IMR-90 (cell line): ENCODE data around the gene MAPK10. TPM values are rescaled to one million over a fixed set of nuclear protein-coding genes. Genes with fewer than 3 reads are reported as not detected.

ENCODE experiments used
- ATAC-seq: fragments of 200-7000 bp; cut with Tn5 transposase; 2 replicates; pipeline ENCODE4 v1.9.1; 2020; ENCODE audit warnings: low read depth, mild to moderate bottlenecking, moderate library complexity
- BruUV-seq: library from RNA; stranded (reverse); fragments of 400-500 nt; replicated peaks from 2 replicates; lab custom pipeline; 2021; lab: Mats Ljungman, UMichigan
- CTCF ChIA-PET: fragments of 300-600 bp; formaldehyde crosslinking; extraction: SDS; loops from one replicate; lab custom pipeline; 2021; ENCODE audit warnings: antibody characterized with exemption; lab: Yijun Ruan, JAX
- POLR2A ChIA-PET: fragments of 300-600 bp; sonication (Branson Sonifier 250); formaldehyde crosslinking; loops from one replicate; lab custom pipeline; 2022; ENCODE audit warnings: antibody characterized with exemption; ENCODE audit not compliant: unreplicated experiment; lab: Charles Lee
- DNase-seq: peaks from one replicate; pipeline ENCODE4 v3.0.0; 2013
- H2AFZ ChIP-seq: replicated peaks from 2 replicates; pipeline ENCODE3; 2013; ENCODE audit warnings: low read length, mild to moderate bottlenecking; ENCODE audit not compliant: poor library complexity
- H2AK5ac ChIP-seq: 2 replicates; pipeline ENCODE4 v1.6.1; 2013; ENCODE audit warnings: low read depth, low read length, inconsistent platforms
- H2AK9ac ChIP-seq: replicated peaks from 2 replicates; pipeline ENCODE3; 2013; ENCODE audit warnings: mild to moderate bottlenecking, low read depth, low read length, moderate library complexity; ENCODE audit not compliant: poor library complexity
- H2BK120ac ChIP-seq: 2 replicates; pipeline ENCODE4 v1.6.1; 2013; ENCODE audit warnings: low read depth, low read length, inconsistent platforms
- H2BK15ac ChIP-seq: 3 replicates; pipeline ENCODE4 v1.6.1; 2013; ENCODE audit warnings: low read depth, low read length, inconsistent platforms
- H2BK20ac ChIP-seq: 2 replicates; pipeline ENCODE4 v1.6.1; 2013; ENCODE audit warnings: low read depth, mild to moderate bottlenecking, inconsistent platforms, low read length, moderate library complexity
- H2BK5ac ChIP-seq: 2 replicates; pipeline ENCODE4 v1.6.1; 2013; ENCODE audit warnings: mild to moderate bottlenecking, low read depth, low read length, inconsistent platforms; ENCODE audit not compliant: poor library complexity, severe bottlenecking
- H3K14ac ChIP-seq: replicated peaks from 2 replicates; pipeline ENCODE4 v1.6.1; 2013; ENCODE audit warnings: low read depth, low read length, inconsistent platforms
- H3K18ac ChIP-seq: 2 replicates; pipeline ENCODE4 v1.6.1; 2013; ENCODE audit warnings: low read depth, low read length, control low read depth
- H3K23ac ChIP-seq: 2 replicates; pipeline ENCODE4 v1.6.1; 2013; ENCODE audit warnings: low read depth, low read length, inconsistent platforms
- H3K27ac ChIP-seq: 2 replicates; pipeline ENCODE4 v1.5.1; 2013; ENCODE audit warnings: mild to moderate bottlenecking, control low read depth, low read length; ENCODE audit not compliant: insufficient read depth
- H3K27me3 ChIP-seq: 2 replicates; pipeline ENCODE4 v1.6.1; 2013; ENCODE audit warnings: low read length; ENCODE audit not compliant: control insufficient read depth, insufficient read depth
- H3K36me3 ChIP-seq: 2 replicates; pipeline ENCODE4 v1.6.1; 2013; ENCODE audit warnings: low read length, mixed read lengths; ENCODE audit not compliant: control insufficient read depth, insufficient read depth
- H3K4ac ChIP-seq: 2 replicates; pipeline ENCODE4 v1.6.1; 2013; ENCODE audit warnings: low read depth, low read length, inconsistent platforms
- H3K4me1 ChIP-seq: 2 replicates; pipeline ENCODE4 v1.6.1; 2013; ENCODE audit warnings: low read length, mixed read lengths; ENCODE audit not compliant: control insufficient read depth, insufficient read depth
- H3K4me2 ChIP-seq: 2 replicates; pipeline ENCODE4 v1.6.1; 2013; ENCODE audit warnings: low read depth, mild to moderate bottlenecking, control low read depth, low read length, moderate library complexity
- H3K4me3 ChIP-seq: 2 replicates; pipeline ENCODE4 v1.5.1; 2013; ENCODE audit warnings: low read depth, mild to moderate bottlenecking, control low read depth, low read length, moderate library complexity; ENCODE audit not compliant: insufficient read depth
- H3K56ac ChIP-seq: 2 replicates; pipeline ENCODE4 v1.6.1; 2013; ENCODE audit warnings: low read length, inconsistent platforms; ENCODE audit not compliant: insufficient read depth; ENCODE audit errors: extremely low read depth
- H3K79me1 ChIP-seq, 2 experiments: 2 replicates each; pipeline ENCODE4 v1.6.1; 2013; ENCODE audit warnings: low read length in 2 of 2, inconsistent platforms in 1 of 2, low read depth in 1 of 2
- H3K9ac ChIP-seq: 2 replicates; pipeline ENCODE4 v1.6.1; 2013; ENCODE audit warnings: low read depth, low read length, control low read depth
- H3K9me1 ChIP-seq: 2 replicates; pipeline ENCODE4 v1.6.1; 2013; ENCODE audit warnings: low read length, inconsistent platforms; ENCODE audit not compliant: insufficient read depth
- H3K9me3 ChIP-seq: 2 replicates; pipeline ENCODE4 v1.6.1; 2013; ENCODE audit warnings: low read length; ENCODE audit not compliant: control insufficient read depth, insufficient read depth
- H4K20me1 ChIP-seq: 2 replicates; pipeline ENCODE4 v1.6.1; 2013; ENCODE audit warnings: low read length, inconsistent platforms; ENCODE audit not compliant: insufficient read depth
- H4K5ac ChIP-seq: 2 replicates; pipeline ENCODE4 v1.6.1; 2013; ENCODE audit warnings: mild to moderate bottlenecking, low read depth, low read length, control low read depth
- H4K8ac ChIP-seq, 2 experiments: 2 replicates each; pipeline ENCODE4 v1.6.1; 2013; ENCODE audit warnings: low read depth in 2 of 2, low read length in 2 of 2, control low read depth in 1 of 2, inconsistent platforms in 1 of 2
- H4K91ac ChIP-seq: 2 replicates; pipeline ENCODE4 v1.6.1; 2013; ENCODE audit warnings: low read depth, low read length, inconsistent platforms; ENCODE audit not compliant: insufficient read depth
- BHLHE40 ChIP-seq: fragments of 150-350 bp; IDR thresholded peaks from 2 replicates; pipeline ENCODE4 v1.6.1; 2016; ENCODE audit warnings: mild to moderate bottlenecking, low read depth, low read length
- CHD1 ChIP-seq: IDR thresholded peaks from 2 replicates; pipeline ENCODE4 v1.6.1; 2012; ENCODE audit warnings: low read depth, low read length, improper control_type of control experiment
- MAZ ChIP-seq: IDR thresholded peaks from 2 replicates; pipeline ENCODE4 v1.6.1; 2012; ENCODE audit warnings: low read depth, mild to moderate bottlenecking, low read length, improper control_type of control experiment, moderate library complexity, borderline replicate concordance
- MXI1 ChIP-seq: IDR thresholded peaks from 2 replicates; pipeline ENCODE4 v1.6.1; 2012; ENCODE audit warnings: low read depth, mild to moderate bottlenecking, low read length, moderate library complexity, borderline replicate concordance
- POLR2A ChIP-seq: IDR thresholded peaks from 2 replicates; pipeline ENCODE4 v1.6.1; 2012; ENCODE audit warnings: mild to moderate bottlenecking, low read depth, low read length
- RAD21 ChIP-seq: IDR thresholded peaks from 2 replicates; pipeline ENCODE4 v1.6.1; 2012; ENCODE audit warnings: low read length, improper control_type of control experiment
- RFX5 ChIP-seq: IDR thresholded peaks from 2 replicates; pipeline ENCODE4 v1.8.0; 2012; ENCODE audit warnings: low read depth, mild to moderate bottlenecking, low read length, moderate library complexity
- SMC3 ChIP-seq: fragments of 150-350 bp; IDR thresholded peaks from 2 replicates; pipeline ENCODE4 v1.6.1; 2016; ENCODE audit warnings: low read depth, mild to moderate bottlenecking, antibody characterized with exemption, low read length, moderate library complexity
- dilution Hi-C: fragments of 300-500 bp; cut with HindIII; formaldehyde crosslinking; loops from one replicate; pipeline ENCODE4 v1.14.3; 2018; ENCODE audit warnings: low sequenced_read_pairs; ENCODE audit not compliant: unreplicated experiment
- in situ Hi-C: fragments of 300-500 bp; cut with MboI; formaldehyde crosslinking; loops from 3 replicates; pipeline ENCODE4 v1.14.3; 2019; ENCODE audit warnings: low sequenced_read_pairs, inconsistent platforms, mixed read lengths
- intact Hi-C: fragments of 100-400 bp; cut with micrococcal nuclease; formaldehyde crosslinking; loops from 2 replicates; pipeline ENCODE4 v1.10.0; 2022
- polyA plus RNA-seq, 3 experiments: library from polyadenylated mRNA; depleted of rRNA; stranded (reverse); fragments of >200 nt; gene quantifications; 2 replicates each; pipeline ENCODE4 v1.2.3, GENCODE V29; 2012; ENCODE audit warnings: low replicate concordance in 1 of 3
- total RNA-seq: library from RNA; depleted of rRNA; stranded (reverse); fragments of >200 nt; gene quantifications from 2 replicates; pipeline ENCODE4 v1.2.3, GENCODE V29; 2012
- TF ChIP-seq, protein P1 (sequence below): fragments of 150-350 bp; IDR thresholded peaks from 2 replicates; pipeline ENCODE4 v1.6.1; 2017; ENCODE audit warnings: mild to moderate bottlenecking, antibody characterized with exemption, low read length, low read depth
- TF ChIP-seq, protein P2 (sequence below): fragments of 150-350 bp; IDR thresholded peaks from 2 replicates; pipeline ENCODE4 v1.6.1; 2016; ENCODE audit warnings: low read depth, mild to moderate bottlenecking, low read length, moderate library complexity, borderline replicate concordance
- TF ChIP-seq, protein P3 (sequence below): conservative IDR thresholded peaks from 2 replicates; pipeline ENCODE4 v1.5.1; 2012; ENCODE audit warnings: mild to moderate bottlenecking, low read depth, low read length, improper control_type of control experiment

The MAPK10 gene
- total and polyA plus RNA-seq, 2 of the 4 experiments (the other 2 are of a cell fraction) = 2.8 to 6.5 TPM

DNA sequence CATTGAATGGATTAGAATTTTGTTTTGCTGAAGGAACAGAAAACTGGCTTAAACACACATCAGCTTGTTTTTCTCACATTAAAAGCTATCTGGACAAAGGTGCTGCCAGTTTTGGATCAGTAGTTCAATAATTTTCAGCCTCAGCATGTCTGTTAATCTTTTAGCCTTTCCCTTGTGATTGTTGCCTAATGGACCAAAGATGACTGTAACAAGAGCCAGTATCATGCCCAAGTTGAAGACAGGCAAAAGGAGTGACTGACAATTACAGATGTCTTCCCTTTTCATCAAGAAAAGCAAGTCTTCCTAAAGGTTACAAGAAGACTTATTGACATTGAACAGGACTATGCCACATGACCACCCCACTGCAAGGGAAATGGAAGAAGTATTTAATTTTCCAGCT is 419.7 kb downstream of the MAPK10 start:
- no peak overlapping the region for H2AFZ ChIP-seq
- 0 out of 2 replicates have a peak, but pooled peaks cover 3% of the 10 kb centered on the region for H3K9me1 ChIP-seq
- H3K4me1 ChIP-seq = no peaks in the 10 kb centered on the region
- no peak overlapping the region for H4K91ac ChIP-seq
- ChIA-PET CTCF (no interaction called here), POLR2A (no interaction called here)
- H3K27me3 ChIP-seq = no peaks in the 10 kb centered on the region
- intact Hi-C loops (no loop called here), dilution Hi-C loops (no loop called here), in situ Hi-C loops (no loop called here)
- no peak overlapping the region for H3K23ac ChIP-seq
- no peak overlapping the region for H3K56ac ChIP-seq
- H4K5ac ChIP-seq = no peak overlapping the region
- H2BK20ac ChIP-seq = no peak overlapping the region
- no peak overlapping the region for H2BK120ac ChIP-seq
- no peak overlapping the region for H3K9ac ChIP-seq
- no peaks in the 10 kb centered on the region for H4K20me1 ChIP-seq
- no peak overlapping the region for H3K18ac ChIP-seq
- H2AK5ac ChIP-seq = no peak overlapping the region
- no peak overlapping the region for H3K14ac ChIP-seq
- H3K36me3 ChIP-seq = peaks cover 2% of the 10 kb centered on the region; the same call in 1 of the 2 replicates
- H4K8ac ChIP-seq = no peak overlapping the region
- no peak overlapping the region for H2AK9ac ChIP-seq
- no peak overlapping the region for H2BK5ac ChIP-seq
- H3K4me2 ChIP-seq = no peak overlapping the region
- peaks cover 10 to 11% of the 10 kb centered on the region in 2 experiments; a peak in 3 of 4 replicates for H3K79me1 ChIP-seq
- H3K4me3 ChIP-seq = no peak overlapping the region
- no peak for DNase-seq
- no peak overlapping the region for H3K4ac ChIP-seq
- ATAC-seq = no peak
- no peaks in the 10 kb centered on the region for H3K9me3 ChIP-seq
- H2BK15ac ChIP-seq = no peak overlapping the region
- no peak for TF ChIP-seq RAD21
- TF ChIP-seq CHD1 = no peak
- no peak for TF ChIP-seq MXI1
- TF ChIP-seq, protein P1, sequence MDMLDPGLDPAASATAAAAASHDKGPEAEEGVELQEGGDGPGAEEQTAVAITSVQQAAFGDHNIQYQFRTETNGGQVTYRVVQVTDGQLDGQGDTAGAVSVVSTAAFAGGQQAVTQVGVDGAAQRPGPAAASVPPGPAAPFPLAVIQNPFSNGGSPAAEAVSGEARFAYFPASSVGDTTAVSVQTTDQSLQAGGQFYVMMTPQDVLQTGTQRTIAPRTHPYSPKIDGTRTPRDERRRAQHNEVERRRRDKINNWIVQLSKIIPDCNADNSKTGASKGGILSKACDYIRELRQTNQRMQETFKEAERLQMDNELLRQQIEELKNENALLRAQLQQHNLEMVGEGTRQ = no peak
- TF ChIP-seq POLR2A = no peak
- TF ChIP-seq RFX5 = no peak
- TF ChIP-seq MAZ = no peak
- TF ChIP-seq, protein P2, sequence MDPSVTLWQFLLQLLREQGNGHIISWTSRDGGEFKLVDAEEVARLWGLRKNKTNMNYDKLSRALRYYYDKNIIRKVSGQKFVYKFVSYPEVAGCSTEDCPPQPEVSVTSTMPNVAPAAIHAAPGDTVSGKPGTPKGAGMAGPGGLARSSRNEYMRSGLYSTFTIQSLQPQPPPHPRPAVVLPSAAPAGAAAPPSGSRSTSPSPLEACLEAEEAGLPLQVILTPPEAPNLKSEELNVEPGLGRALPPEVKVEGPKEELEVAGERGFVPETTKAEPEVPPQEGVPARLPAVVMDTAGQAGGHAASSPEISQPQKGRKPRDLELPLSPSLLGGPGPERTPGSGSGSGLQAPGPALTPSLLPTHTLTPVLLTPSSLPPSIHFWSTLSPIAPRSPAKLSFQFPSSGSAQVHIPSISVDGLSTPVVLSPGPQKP = no peak
- no peak for TF ChIP-seq BHLHE40
- no peak for TF ChIP-seq SMC3
- TF ChIP-seq, protein P3, sequence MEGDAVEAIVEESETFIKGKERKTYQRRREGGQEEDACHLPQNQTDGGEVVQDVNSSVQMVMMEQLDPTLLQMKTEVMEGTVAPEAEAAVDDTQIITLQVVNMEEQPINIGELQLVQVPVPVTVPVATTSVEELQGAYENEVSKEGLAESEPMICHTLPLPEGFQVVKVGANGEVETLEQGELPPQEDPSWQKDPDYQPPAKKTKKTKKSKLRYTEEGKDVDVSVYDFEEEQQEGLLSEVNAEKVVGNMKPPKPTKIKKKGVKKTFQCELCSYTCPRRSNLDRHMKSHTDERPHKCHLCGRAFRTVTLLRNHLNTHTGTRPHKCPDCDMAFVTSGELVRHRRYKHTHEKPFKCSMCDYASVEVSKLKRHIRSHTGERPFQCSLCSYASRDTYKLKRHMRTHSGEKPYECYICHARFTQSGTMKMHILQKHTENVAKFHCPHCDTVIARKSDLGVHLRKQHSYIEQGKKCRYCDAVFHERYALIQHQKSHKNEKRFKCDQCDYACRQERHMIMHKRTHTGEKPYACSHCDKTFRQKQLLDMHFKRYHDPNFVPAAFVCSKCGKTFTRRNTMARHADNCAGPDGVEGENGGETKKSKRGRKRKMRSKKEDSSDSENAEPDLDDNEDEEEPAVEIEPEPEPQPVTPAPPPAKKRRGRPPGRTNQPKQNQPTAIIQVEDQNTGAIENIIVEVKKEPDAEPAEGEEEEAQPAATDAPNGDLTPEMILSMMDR = no peak
- BruUV-seq = no TSS peak
- H3K27ac ChIP-seq = no peak overlapping the region
